Right lobe of liver (tissue), 6 donors: ENCODE data around the gene CDKAL1. TPM values are rescaled to one million over a fixed set of nuclear protein-coding genes. Genes with fewer than 3 reads are reported as not detected.

Experiments used
- ATAC-seq, 4 donors: fragments of 200-7000 bp; cut with Tn5 transposase; one replicate each; pipeline ENCODE4 v1.9.1; 2020; ENCODE audit warnings: mild to moderate bottlenecking in 4 of 4, moderate library complexity in 4 of 4
- DNase-seq, 3 donors: peaks; one replicate each; pipeline ENCODE4 v3.0.0-alpha.2; 2020
- H3K27ac ChIP-seq, 3 donors: fragments of 200-600 bp; one replicate each; pipeline ENCODE4 v1.8.0; 2022
- H3K27me3 ChIP-seq, 2 donors: fragments of 200-600 bp; one replicate each; pipeline ENCODE4 v1.8.0; 2022
- H3K36me3 ChIP-seq, 4 donors: fragments of 200-600 bp; sonication (generic) in 1 of 4; one replicate each; pipeline versions ENCODE4 v1.5.1 to v1.8.0; 2017 to 2022; ENCODE audit warnings: control low read depth in 1 of 4
- H3K4me1 ChIP-seq, 4 donors: fragments of 200-600 bp; sonication (generic) in 1 of 4; one replicate each; pipeline versions ENCODE4 v1.5.1 to v1.8.0; 2017 to 2022; ENCODE audit warnings: control low read depth in 1 of 4
- H3K4me3 ChIP-seq, 3 donors: fragments of 200-600 bp; one replicate each; pipeline ENCODE4 v1.8.0; 2022
- H3K9me3 ChIP-seq, 4 donors: fragments of 200-600 bp; sonication (generic) in 1 of 4; one replicate each; pipeline versions ENCODE4 v1.5.1 to v1.8.0; 2017 to 2022; ENCODE audit warnings: control low read depth in 1 of 4
- POLR2A ChIP-seq: fragments of 450-650 bp; IDR thresholded peaks from one replicate; pipeline ENCODE4 v1.6.1; 2017; ENCODE audit warnings: antibody characterized with exemption, mild to moderate bottlenecking
- WGBS: methylation state at CpG from one replicate; pipeline ENCODE4 v1.1.6; 2018; ENCODE audit warnings: low coverage, low lambda C conversion rate; ENCODE audit not compliant: insufficient coverage; ENCODE audit errors: missing lambda C conversion rate; 5-methylcytosine and 5-hydroxymethylcytosine counted together
- intact Hi-C, 2 donors: fragments of 100-400 bp; cut with DNase I; formaldehyde crosslinking; loops; one replicate each; pipeline versions ENCODE4 v1.11.2 to v1.14.1; 2022
- total RNA-seq, 6 experiments: library from RNA; depleted of rRNA in 2 of 6; stranded (reverse); fragments of >200 nt in 2 of 6; fragmentation: NEBNext Ultra II Directional in 3 of 6; extraction: Animal tissue kit (Norgen Biotek cat#: 25700) in 3 of 6; gene quantifications; one replicate each; pipeline versions ENCODE4 v1.1.0 to v1.2.4, GENCODE V29; 2016 to 2023
- TF ChIP-seq, protein P1 (sequence below), 4 donors: fragments of 200-600 bp in 3 of 4; fragments of 450-650 bp in 1 of 4; IDR thresholded peaks; one replicate each; pipeline versions ENCODE4 v1.5.1 to v1.8.0; 2016 to 2022; ENCODE audit warnings: antibody characterized with exemption in 4 of 4, mild to moderate bottlenecking in 2 of 4
- donor health status: DM: no; HTN: yes; CAD: no.
- donor health status: DM: no; HTN: no; CAD: no.
- donor health status: DM: no; HTN: no; CAD: no.
- donor health status: DM: no; HTN: yes; CAD: no.
- donor health status: DM: no; HTN: yes; CAD: no.

Gene CDKAL1
- total RNA-seq, 6 experiments from 2014 or later, result 4.5 to 7.0 (median 6.2) TPM

DNA sequence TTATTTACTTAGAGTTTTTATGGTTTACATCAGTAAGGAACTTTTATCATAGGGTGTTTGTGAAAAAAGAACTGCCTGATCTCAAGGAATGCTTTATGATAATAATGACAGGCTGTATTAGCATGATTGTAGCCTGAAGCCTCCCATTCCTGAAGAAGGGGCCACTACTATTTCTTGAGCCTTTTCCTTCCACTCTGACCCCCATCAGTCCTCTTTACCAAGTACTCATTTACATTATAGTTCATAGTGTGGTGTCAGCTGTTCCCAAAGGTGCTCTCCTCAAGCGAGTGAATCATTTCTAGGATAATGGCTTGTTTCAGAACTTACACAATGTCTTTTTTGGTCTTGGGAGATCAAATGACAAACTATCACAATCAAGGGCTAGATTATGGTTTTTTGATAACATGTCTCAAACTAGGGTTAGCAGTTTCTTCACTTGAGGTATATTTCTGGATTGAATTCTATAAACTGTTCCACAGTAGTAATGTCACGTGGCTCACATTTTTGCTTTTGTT lies 283.6 kb downstream of the CDKAL1 start:
- Histone ChIP-seq H3K4me1 (no peaks in the 10 kb centered on the region), H3K27me3 (no peaks in the 10 kb centered on the region), H3K4me3 (no peak overlapping the region), H3K27ac (no peak overlapping the region), H3K36me3 (no peaks in the 10 kb centered on the region), H3K9me3 (no peaks in the 10 kb centered on the region)
- DNase-seq (no peak), ATAC-seq (no peak)
- intact Hi-C loops, result no loop called here
- WGBS, result 95% methylated on average over 2 of the region's 2 CpGs
- TF ChIP-seq, protein P1, sequence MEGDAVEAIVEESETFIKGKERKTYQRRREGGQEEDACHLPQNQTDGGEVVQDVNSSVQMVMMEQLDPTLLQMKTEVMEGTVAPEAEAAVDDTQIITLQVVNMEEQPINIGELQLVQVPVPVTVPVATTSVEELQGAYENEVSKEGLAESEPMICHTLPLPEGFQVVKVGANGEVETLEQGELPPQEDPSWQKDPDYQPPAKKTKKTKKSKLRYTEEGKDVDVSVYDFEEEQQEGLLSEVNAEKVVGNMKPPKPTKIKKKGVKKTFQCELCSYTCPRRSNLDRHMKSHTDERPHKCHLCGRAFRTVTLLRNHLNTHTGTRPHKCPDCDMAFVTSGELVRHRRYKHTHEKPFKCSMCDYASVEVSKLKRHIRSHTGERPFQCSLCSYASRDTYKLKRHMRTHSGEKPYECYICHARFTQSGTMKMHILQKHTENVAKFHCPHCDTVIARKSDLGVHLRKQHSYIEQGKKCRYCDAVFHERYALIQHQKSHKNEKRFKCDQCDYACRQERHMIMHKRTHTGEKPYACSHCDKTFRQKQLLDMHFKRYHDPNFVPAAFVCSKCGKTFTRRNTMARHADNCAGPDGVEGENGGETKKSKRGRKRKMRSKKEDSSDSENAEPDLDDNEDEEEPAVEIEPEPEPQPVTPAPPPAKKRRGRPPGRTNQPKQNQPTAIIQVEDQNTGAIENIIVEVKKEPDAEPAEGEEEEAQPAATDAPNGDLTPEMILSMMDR (IDR thresholded peaks at IDR 0.05), result no peak
- no peak for TF ChIP-seq POLR2A

DNA sequence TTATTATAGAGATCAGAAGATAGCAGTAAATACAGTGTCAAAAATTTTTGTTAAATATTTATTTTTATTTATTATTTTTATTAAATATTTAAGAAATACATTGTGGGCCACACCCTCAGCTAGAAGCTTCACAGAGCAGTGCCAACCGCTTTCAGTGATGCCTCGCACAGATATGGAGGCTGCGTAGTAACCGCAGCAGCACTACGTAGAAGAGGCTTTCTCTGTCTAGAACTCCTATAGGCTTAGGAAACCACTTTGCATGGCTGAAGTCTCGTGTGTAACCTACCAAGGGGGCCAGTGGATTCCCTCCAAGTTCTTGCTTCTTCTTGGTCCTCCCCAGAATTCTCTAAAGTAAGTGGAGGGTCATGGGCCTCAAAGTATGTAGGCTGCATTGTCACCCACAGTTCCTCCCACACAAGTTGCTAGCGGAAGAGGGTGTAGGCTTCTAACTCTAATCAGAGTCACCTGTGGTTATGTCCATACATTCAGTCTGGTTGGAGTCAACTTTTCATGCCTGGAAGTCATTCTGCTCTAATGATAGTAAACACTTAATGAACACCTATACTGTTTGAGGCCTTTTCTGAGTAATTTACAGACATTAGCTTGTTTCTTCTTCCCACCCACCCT lies 285.6 kb downstream of the CDKAL1 start:
- 93% methylated on average over 7 of the region's 7 CpGs for WGBS
- no peak overlapping the region for H3K4me3 ChIP-seq
- no peak overlapping the region for H3K27ac ChIP-seq
- intact Hi-C loops, result no loop called here
- DNase-seq (no peak), ATAC-seq (no peak)
- TF ChIP-seq POLR2A, result no peak
- TF ChIP-seq, protein P1 (IDR thresholded peaks at IDR 0.05), result no peak
- no peaks in the 10 kb centered on the region for H3K27me3 ChIP-seq
- H3K4me1 ChIP-seq, result no peaks in the 10 kb centered on the region
- H3K9me3 ChIP-seq, result no peaks in the 10 kb centered on the region
- no peaks in the 10 kb centered on the region for H3K36me3 ChIP-seq

DNA sequence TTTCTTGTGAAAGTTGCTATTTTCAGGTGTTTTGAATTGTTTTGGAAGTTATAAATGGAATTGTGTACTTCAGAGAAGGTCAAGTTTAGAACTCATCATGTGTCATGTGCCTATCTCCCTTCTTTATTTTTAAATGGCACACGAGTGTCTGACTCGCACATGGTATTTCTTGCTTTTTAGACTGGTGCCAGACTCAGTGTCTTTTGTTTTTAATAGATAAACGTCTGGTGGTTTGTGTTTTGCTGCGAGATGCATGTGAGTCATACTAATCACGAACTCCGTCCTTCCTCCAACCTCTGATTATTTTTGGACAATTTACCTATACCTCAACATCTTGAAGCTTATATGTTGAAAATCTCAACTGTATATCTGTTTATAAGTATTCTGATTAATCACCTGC lies 292.1 kb downstream of the CDKAL1 start:
- WGBS, result 52% methylated on average over 6 of the region's 6 CpGs
- ATAC-seq (no peak), DNase-seq (no peak)
- no peak for TF ChIP-seq POLR2A
- TF ChIP-seq, protein P1 (IDR thresholded peaks at IDR 0.05), result no peak
- Histone ChIP-seq H3K9me3 (no peaks in the 10 kb centered on the region), H3K36me3 (no peaks in the 10 kb centered on the region), H3K27me3 (no peaks in the 10 kb centered on the region), H3K4me3 (no peak overlapping the region), H3K4me1 (no peaks in the 10 kb centered on the region), H3K27ac (no peak overlapping the region)
- intact Hi-C loops, result no loop called here

DNA sequence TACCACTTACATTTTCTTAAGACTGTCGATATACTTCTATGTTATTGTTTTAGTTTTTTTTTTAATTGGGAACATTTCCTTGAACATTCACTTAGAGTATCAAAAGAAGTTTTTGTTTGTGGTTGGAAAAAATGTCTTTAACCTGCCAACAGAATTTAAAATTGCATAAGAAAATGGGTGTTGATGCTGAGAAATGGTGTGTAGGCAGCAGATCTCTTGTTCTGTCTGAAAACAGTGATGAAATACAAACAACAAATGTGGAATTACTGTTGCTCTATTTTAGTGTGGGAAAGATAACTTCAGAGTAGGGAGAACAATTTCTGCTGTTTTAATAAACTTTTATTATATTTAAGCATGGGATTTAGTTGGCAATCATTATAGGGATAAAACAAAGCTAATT lies 293.5 kb downstream of the CDKAL1 start:
- Histone ChIP-seq H3K36me3 (no peaks in the 10 kb centered on the region), H3K27me3 (no peaks in the 10 kb centered on the region), H3K9me3 (no peaks in the 10 kb centered on the region), H3K4me3 (no peak overlapping the region), H3K4me1 (no peaks in the 10 kb centered on the region), H3K27ac (no peak overlapping the region)
- intact Hi-C loops, result no loop called here
- ATAC-seq, result peak in 3 of 4 donors; percentile 23 to 71 (median 54)
- WGBS, result 77% methylated on average over 1 of the region's 1 CpG
- DNase-seq, result no peak
- no peak for TF ChIP-seq POLR2A
- TF ChIP-seq, protein P1 (IDR thresholded peaks at IDR 0.05), result no peak
